Liver (tissue), 9 donors: ENCODE measurements around the gene GPC1. TPM values are rescaled to one million over a fixed set of nuclear protein-coding genes. Genes with fewer than 3 reads are reported as not detected.

ENCODE experiments used
- DNase-seq: peaks from one replicate; pipeline ENCODE4 v3.0.0-alpha.2; 2017; ENCODE audit warnings: low spot score
- H3K27ac ChIP-seq, 2 donors: one replicate each; pipeline ENCODE4 v1.7.0; 2013; ENCODE audit warnings: inconsistent platforms in 2 of 2, low read length in 2 of 2, control low read depth in 1 of 2, low read depth in 1 of 2, mild to moderate bottlenecking in 1 of 2
- H3K27me3 ChIP-seq, 4 donors: one replicate each; pipeline versions ENCODE4 v1.6.1 to v1.7.0; 2013; ENCODE audit warnings: low read length in 3 of 4, inconsistent platforms in 1 of 4, mild to moderate bottlenecking in 1 of 4, moderate library complexity in 1 of 4; ENCODE audit not compliant: control insufficient read depth in 4 of 4, insufficient read depth in 4 of 4
- H3K36me3 ChIP-seq, 4 donors: one replicate each; pipeline versions ENCODE4 v1.6.1 to v1.7.0; 2013; ENCODE audit warnings: low read length in 3 of 4, mild to moderate bottlenecking in 3 of 4, low read depth in 1 of 4, moderate library complexity in 1 of 4; ENCODE audit not compliant: control insufficient read depth in 4 of 4, insufficient read depth in 3 of 4
- H3K4me1 ChIP-seq, 4 donors: one replicate each; pipeline versions ENCODE4 v1.6.1 to v1.7.0; 2013; ENCODE audit warnings: low read length in 3 of 4, mild to moderate bottlenecking in 3 of 4, moderate library complexity in 1 of 4; ENCODE audit not compliant: control insufficient read depth in 4 of 4, insufficient read depth in 4 of 4
- H3K4me3 ChIP-seq, 3 donors: one replicate each; pipeline versions ENCODE4 v1.6.1 to v1.7.0; 2013; ENCODE audit warnings: low read length in 3 of 3, control low read depth in 1 of 3, low read depth in 1 of 3, mild to moderate bottlenecking in 1 of 3
- H3K9ac ChIP-seq, 2 donors: one replicate each; pipeline ENCODE4 v1.7.0; 2013; ENCODE audit warnings: low read length in 2 of 2, mild to moderate bottlenecking in 2 of 2, moderate library complexity in 2 of 2, control low read depth in 1 of 2, low read depth in 1 of 2
- H3K9me3 ChIP-seq, 4 donors: one replicate each; pipeline versions ENCODE4 v1.6.1 to v1.7.0; 2013; ENCODE audit warnings: low read length in 3 of 4; ENCODE audit not compliant: control insufficient read depth in 4 of 4
- EGR1 ChIP-seq, 2 donors: IDR thresholded peaks; 2 replicates each; pipeline ENCODE4 v1.6.1; 2016 to 2018; ENCODE audit warnings: antibody characterized with exemption in 2 of 2, low read depth in 2 of 2
- FOXA1 ChIP-seq: IDR thresholded peaks from 2 replicates; pipeline ENCODE4 v1.6.1; 2016; ENCODE audit warnings: antibody characterized with exemption
- FOXA2 ChIP-seq: IDR thresholded peaks from 2 replicates; pipeline ENCODE4 v1.6.1; 2016; ENCODE audit warnings: antibody characterized with exemption
- GABPA ChIP-seq, 2 donors: IDR thresholded peaks in 1 of 2; conservative IDR thresholded peaks in 1 of 2; 2 replicates each; pipeline ENCODE4 v1.6.1; 2016; ENCODE audit warnings: antibody characterized with exemption in 2 of 2, mild to moderate bottlenecking in 1 of 2, moderate library complexity in 1 of 2
- HNF4A ChIP-seq, 2 donors: conservative IDR thresholded peaks; 2 replicates each; pipeline ENCODE4 v1.6.1; 2016; ENCODE audit warnings: antibody characterized with exemption in 2 of 2, mild to moderate bottlenecking in 2 of 2
- JUND ChIP-seq, 2 donors: IDR thresholded peaks; 2 replicates each; pipeline ENCODE4 v1.6.1; 2016; ENCODE audit warnings: antibody characterized with exemption in 2 of 2
- RAD21 ChIP-seq, 2 donors: IDR thresholded peaks; 2 replicates each; pipeline ENCODE4 v1.6.1; 2016; ENCODE audit warnings: antibody characterized with exemption in 2 of 2, mild to moderate bottlenecking in 2 of 2
- RXRA ChIP-seq, 2 donors: IDR thresholded peaks; 2 replicates each; pipeline ENCODE4 v1.6.1; 2017 to 2018; ENCODE audit warnings: antibody characterized with exemption in 2 of 2, mild to moderate bottlenecking in 1 of 2
- SP1 ChIP-seq: IDR thresholded peaks from 2 replicates; pipeline ENCODE4 v1.6.1; 2018; ENCODE audit warnings: antibody characterized with exemption, mild to moderate bottlenecking
- TAF1 ChIP-seq: conservative IDR thresholded peaks from 2 replicates; pipeline ENCODE4 v1.6.1; 2016; ENCODE audit warnings: antibody characterized with exemption, mild to moderate bottlenecking
- YY1 ChIP-seq: IDR thresholded peaks from 2 replicates; pipeline ENCODE4 v1.6.1; 2016; ENCODE audit warnings: antibody characterized with exemption, mild to moderate bottlenecking
- WGBS: extraction: QIAGEN DNeasy Blood & Tissue Kit; methylation state at CpG from one replicate; pipeline ENCODE4 v1.1.7; 2013; 5-methylcytosine and 5-hydroxymethylcytosine counted together
- polyA plus RNA-seq, 2 donors: library from polyadenylated mRNA; stranded (reverse) in 1 of 2; unstranded in 1 of 2; fragments of 200-250 nt in 1 of 2; fragments of >200 nt in 1 of 2; fragmentation: Nextera tagmentation in 1 of 2; extraction: Ambion mirVana in 1 of 2; gene quantifications; one replicate each; pipeline versions ENCODE4 v1.2.1 to v1.2.3, GENCODE V29; 2013 to 2015
- total RNA-seq, 2 donors: library from RNA; depleted of rRNA; stranded (reverse); fragments of >200 nt; gene quantifications; one replicate each; pipeline ENCODE4 v1.2.3, GENCODE V29; 2014
- TF ChIP-seq, protein P1 (sequence below): IDR thresholded peaks from 2 replicates; pipeline ENCODE4 v1.6.1; 2016; ENCODE audit warnings: antibody characterized with exemption
- TF ChIP-seq, protein P2 (sequence below): IDR thresholded peaks from 2 replicates; pipeline ENCODE4 v1.6.1; 2016; ENCODE audit warnings: antibody characterized with exemption
- TF ChIP-seq, protein P3 (sequence below): IDR thresholded peaks from 2 replicates; pipeline ENCODE4 v1.6.1; 2016; ENCODE audit warnings: antibody characterized with exemption
- donor health status: healthy.
- donor health status: healthy.
- donor health status: healthy.
- donor health status: healthy.
- donor health status: healthy.

The GPC1 gene
- total and polyA plus RNA-seq, 4 donors: 3.2 to 41.0 (median 9.1) TPM

DNA sequence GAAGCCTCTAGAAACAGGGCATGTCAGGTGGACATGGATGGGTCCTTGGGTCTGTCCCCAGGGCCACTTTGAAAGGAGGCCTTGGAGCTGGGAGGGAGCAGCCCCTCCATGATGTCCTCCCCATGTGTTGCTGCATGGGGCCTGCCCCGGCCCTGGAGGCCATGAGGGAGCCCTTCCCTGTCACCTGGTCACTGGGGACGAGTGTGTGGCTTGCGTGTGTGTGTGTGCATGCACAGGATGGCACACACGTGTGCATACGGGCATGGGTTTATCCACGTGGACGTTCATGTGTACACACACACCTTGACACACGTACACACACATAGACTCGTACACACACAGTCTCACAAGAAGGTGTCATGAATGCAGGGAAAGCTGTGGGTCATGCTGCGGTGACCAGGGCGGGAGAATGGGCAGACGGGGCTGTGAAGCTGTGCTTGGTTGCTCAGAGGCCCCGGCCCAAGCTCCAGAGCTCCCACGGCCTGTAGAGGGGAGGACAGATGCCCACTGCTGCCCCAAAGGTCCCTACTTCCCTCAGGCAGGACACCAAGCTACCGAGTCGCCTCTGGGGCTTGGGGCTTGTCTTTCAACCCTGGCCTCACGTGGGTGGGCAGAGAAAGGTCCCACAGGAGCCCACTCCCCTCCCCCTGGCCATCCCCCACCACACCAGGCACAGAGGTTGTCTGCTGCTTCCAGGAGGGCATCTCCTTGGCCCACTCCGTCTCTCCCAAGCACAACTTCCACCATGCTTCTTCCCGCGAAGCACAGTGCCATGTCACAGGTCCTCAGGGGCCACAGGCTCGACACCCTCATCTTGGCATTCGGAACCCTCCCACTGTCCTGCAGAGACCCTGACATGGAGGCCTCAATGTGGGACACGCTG, 42.3 kb upstream of the GPC1 start:
- no peak for TF ChIP-seq EGR1 (IDR thresholded peaks at IDR 0.05; ENCODE audit: low read depth in 2 of 2)
- no peak for TF ChIP-seq RAD21 (IDR thresholded peaks at IDR 0.05)
- no peak for TF ChIP-seq FOXA2
- TF ChIP-seq, protein P1, sequence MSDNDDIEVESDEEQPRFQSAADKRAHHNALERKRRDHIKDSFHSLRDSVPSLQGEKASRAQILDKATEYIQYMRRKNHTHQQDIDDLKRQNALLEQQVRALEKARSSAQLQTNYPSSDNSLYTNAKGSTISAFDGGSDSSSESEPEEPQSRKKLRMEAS: no peak
- TF ChIP-seq RXRA (IDR thresholded peaks at IDR 0.05): no peak
- TF ChIP-seq, protein P2, sequence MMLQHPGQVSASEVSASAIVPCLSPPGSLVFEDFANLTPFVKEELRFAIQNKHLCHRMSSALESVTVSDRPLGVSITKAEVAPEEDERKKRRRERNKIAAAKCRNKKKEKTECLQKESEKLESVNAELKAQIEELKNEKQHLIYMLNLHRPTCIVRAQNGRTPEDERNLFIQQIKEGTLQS: no peak
- no peak for TF ChIP-seq YY1
- no peak for TF ChIP-seq JUND (IDR thresholded peaks at IDR 0.05)
- TF ChIP-seq, protein P3, sequence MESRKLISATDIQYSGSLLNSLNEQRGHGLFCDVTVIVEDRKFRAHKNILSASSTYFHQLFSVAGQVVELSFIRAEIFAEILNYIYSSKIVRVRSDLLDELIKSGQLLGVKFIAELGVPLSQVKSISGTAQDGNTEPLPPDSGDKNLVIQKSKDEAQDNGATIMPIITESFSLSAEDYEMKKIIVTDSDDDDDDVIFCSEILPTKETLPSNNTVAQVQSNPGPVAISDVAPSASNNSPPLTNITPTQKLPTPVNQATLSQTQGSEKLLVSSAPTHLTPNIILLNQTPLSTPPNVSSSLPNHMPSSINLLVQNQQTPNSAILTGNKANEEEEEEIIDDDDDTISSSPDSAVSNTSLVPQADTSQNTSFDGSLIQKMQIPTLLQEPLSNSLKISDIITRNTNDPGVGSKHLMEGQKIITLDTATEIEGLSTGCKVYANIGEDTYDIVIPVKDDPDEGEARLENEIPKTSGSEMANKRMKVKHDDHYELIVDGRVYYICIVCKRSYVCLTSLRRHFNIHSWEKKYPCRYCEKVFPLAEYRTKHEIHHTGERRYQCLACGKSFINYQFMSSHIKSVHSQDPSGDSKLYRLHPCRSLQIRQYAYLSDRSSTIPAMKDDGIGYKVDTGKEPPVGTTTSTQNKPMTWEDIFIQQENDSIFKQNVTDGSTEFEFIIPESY: no peak
- TF ChIP-seq HNF4A (conservative IDR thresholded peaks at IDR 0.05): no peak
- no peak for TF ChIP-seq TAF1
- no peak for TF ChIP-seq GABPA (IDR thresholded peaks at IDR 0.05 in 1 of 2, conservative IDR thresholded peaks at IDR 0.05 in 1 of 2)

DNA sequence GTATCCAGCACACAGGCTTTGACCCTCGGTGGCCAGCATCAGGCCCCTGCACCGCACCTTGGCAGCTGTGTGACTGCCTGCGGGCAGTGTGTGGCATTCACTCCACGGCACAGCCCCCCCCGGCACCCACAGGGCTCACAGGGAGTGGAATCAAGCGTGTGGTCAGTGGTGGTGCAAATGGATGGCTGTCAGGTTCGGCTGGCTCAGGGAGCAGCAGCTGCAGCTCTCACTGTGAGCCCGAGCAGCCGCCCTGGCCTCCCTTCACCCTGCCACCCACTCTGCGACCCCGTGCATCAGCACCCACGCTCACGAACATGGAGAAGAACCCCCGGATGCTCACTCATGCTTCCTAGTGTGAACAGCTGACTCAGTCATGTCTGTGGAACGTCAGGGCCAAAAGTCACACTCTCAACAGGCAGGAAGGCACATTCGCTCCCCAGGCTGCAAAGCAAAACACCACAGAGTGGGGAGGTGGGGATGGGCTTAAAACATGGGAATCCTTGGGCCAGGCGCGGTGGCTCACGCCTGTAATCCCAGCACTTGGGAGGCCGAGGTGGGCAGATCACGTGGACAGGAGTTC, 41.5 kb upstream of the GPC1 start:
- 84% methylated on average over 21 of the region's 21 CpGs for WGBS
- DNase-seq: no peak
- H3K27me3 ChIP-seq: no peaks in the 10 kb centered on the region
- no peaks in the 10 kb centered on the region for H3K9me3 ChIP-seq
- H3K4me3 ChIP-seq: no peak overlapping the region
- no peak overlapping the region for H3K9ac ChIP-seq
- no peaks in the 10 kb centered on the region for H3K36me3 ChIP-seq
- TF ChIP-seq SP1: no peak
- no peak for TF ChIP-seq FOXA2
- no peak for TF ChIP-seq FOXA1
- no peak for TF ChIP-seq EGR1 (IDR thresholded peaks at IDR 0.05; ENCODE audit: low read depth in 2 of 2)
- no peak for TF ChIP-seq RXRA (IDR thresholded peaks at IDR 0.05)
- no peak for TF ChIP-seq YY1
- no peak overlapping the region for H3K27ac ChIP-seq
- no peaks in the 10 kb centered on the region for H3K4me1 ChIP-seq

More for the DNA sequence above, 42.3 kb upstream of the GPC1 start:
- WGBS: 89% methylated on average over 23 of the region's 23 CpGs
- H3K27me3 ChIP-seq: no peaks in the 10 kb centered on the region
- no peak overlapping the region for H3K9ac ChIP-seq
- DNase-seq: no peak
- H3K4me3 ChIP-seq: no peak overlapping the region
- no peak overlapping the region for H3K27ac ChIP-seq
- H3K36me3 ChIP-seq: no peaks in the 10 kb centered on the region
- no peaks in the 10 kb centered on the region for H3K4me1 ChIP-seq
- H3K9me3 ChIP-seq: no peaks in the 10 kb centered on the region

DNA sequence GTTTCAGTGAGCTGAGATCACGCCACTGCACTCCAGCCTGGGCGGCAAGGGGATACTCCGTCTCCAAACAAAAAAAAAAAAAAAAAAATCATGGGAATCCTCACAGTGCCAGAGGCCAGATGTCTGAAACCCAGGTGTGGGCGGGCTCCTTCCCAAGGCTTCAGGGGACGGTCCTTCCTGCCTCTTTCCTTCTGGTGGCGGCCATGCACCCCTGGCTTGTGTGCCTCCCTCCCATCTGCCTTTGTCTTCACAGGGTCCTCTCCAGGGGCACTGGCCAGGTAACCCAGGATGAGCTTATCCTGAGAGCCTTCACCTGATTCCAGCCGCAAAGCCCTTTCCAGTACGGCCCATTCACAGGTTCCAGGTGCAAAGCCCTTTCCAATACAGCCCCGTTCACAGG, 40.9 kb upstream of the GPC1 start:
- Histone ChIP-seq H3K27ac (no peak overlapping the region), H3K36me3 (no peaks in the 10 kb centered on the region), H3K9me3 (no peaks in the 10 kb centered on the region), H3K4me1 (no peaks in the 10 kb centered on the region), H3K4me3 (no peak overlapping the region), H3K9ac (no peak overlapping the region), H3K27me3 (no peaks in the 10 kb centered on the region)
- TF ChIP-seq, protein P1: no peak
- TF ChIP-seq FOXA1 (no peak), TAF1 (no peak), GABPA (IDR thresholded peaks at IDR 0.05 in 1 of 2, conservative IDR thresholded peaks at IDR 0.05 in 1 of 2) (no peak)
- TF ChIP-seq, protein P2: no peak
- 91% methylated on average over 9 of the region's 9 CpGs for WGBS
- no peak for DNase-seq
